H1 (cell line): ENCODE measurements around the gene CDC42.

Source experiments
- EZH2 ChIP-seq: fragments of 200-600 bp; sonication (generic); IDR thresholded peaks from 2 replicates; pipeline ENCODE4 v1.7.1; 2012; ENCODE audit warnings: low read depth, mild to moderate bottlenecking, moderate library complexity, low read length, inconsistent platforms; ENCODE audit not compliant: severe bottlenecking
- POLR2A ChIP-seq, 2 experiments: IDR thresholded peaks; 1 replicate in 1 of 2; 2 replicates in 1 of 2; pipeline ENCODE4 v1.6.1; 2011; ENCODE audit warnings: low read depth in 2 of 2, low read length in 2 of 2, mild to moderate bottlenecking in 2 of 2; ENCODE audit errors: control extremely low read depth in 1 of 2
- TF ChIP-seq, protein P1 (sequence below), 3 experiments: IDR thresholded peaks; 1 replicate in 2 of 3; 2 replicates in 1 of 3; pipeline versions ENCODE4 v1.5.1 to v1.6.1; 2011; ENCODE audit warnings: low read length in 3 of 3, mild to moderate bottlenecking in 3 of 3, inconsistent platforms in 2 of 3, low read depth in 1 of 3, moderate library complexity in 1 of 3; ENCODE audit not compliant: insufficient read depth in 1 of 3; ENCODE audit errors: control extremely low read depth in 1 of 3

DNA sequence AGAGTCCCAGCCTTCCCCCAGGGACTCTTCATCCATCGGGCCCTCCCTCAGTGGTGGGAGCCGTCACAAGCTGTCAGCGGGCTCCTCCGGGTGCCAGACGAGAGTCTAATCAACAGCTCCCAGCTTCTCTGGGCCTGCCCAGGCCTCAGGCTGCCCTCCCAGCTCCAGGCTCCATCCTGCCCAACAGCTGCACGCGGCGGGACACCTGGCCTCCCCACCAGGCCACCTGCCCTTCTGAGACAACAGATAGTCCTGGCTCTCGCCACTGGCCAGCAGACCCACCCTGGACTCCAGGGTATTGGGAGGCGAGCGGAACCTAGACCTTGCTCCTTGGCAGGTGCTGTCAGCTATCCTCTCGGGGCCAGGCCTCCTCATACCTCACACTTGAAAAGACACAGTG, 87.3 kb downstream of the CDC42 start:
- TF ChIP-seq, protein P1, sequence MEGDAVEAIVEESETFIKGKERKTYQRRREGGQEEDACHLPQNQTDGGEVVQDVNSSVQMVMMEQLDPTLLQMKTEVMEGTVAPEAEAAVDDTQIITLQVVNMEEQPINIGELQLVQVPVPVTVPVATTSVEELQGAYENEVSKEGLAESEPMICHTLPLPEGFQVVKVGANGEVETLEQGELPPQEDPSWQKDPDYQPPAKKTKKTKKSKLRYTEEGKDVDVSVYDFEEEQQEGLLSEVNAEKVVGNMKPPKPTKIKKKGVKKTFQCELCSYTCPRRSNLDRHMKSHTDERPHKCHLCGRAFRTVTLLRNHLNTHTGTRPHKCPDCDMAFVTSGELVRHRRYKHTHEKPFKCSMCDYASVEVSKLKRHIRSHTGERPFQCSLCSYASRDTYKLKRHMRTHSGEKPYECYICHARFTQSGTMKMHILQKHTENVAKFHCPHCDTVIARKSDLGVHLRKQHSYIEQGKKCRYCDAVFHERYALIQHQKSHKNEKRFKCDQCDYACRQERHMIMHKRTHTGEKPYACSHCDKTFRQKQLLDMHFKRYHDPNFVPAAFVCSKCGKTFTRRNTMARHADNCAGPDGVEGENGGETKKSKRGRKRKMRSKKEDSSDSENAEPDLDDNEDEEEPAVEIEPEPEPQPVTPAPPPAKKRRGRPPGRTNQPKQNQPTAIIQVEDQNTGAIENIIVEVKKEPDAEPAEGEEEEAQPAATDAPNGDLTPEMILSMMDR (IDR thresholded peaks at IDR 0.05; ENCODE audit: control extremely low read depth in 1 of 3, insufficient read depth in 1 of 3, low read depth in 1 of 3, low read length in 3 of 3): no peak
- no peak for TF ChIP-seq POLR2A (IDR thresholded peaks at IDR 0.05; ENCODE audit: control extremely low read depth in 1 of 2, low read depth in 2 of 2, low read length in 2 of 2)
- no peak for TF ChIP-seq EZH2
